ENCODE results near the gene WIPF2. TPM values are rescaled to one million over a fixed set of nuclear protein-coding genes. Genes with fewer than 3 reads are reported as not detected.
A peak's percentile ranks its signal among the peaks of the same experiment; 100 is the strongest.

WIPF2 gene
- total RNA-seq, 1 experiment from 2014 or later: 37.2 TPM

DNA sequence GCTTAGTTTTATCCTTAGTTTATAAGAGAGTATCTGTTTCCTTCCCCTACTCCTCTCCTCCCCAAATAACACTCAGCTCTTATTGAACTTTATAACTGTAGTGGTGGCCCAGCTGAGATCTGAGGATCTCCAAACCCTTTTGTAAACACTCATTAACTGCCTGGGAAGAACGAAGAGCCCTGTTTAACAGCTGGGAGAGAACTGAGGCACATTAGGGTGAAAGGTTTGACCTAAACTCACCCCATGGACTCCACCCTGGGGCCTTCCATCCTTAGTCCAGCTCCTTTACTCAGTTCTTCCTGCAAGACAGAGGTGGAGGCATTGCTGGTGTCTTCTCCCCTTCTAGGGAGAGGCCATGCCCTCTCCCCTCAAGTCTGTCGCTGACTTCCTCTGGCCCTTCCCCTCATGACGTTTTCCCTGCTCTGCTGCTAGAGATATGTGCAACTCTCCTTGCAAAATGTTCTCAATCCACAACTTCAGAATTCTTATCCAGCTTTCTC is 88.7 kb downstream of the WIPF2 start:
- H3K9me2 ChIP-seq (ENCODE audit: insufficient read depth): no peaks in the 10 kb centered on the region
- H4K20me1 ChIP-seq (ENCODE audit: insufficient read depth): no peaks in the 10 kb centered on the region
- no peak overlapping the region for H3K27ac ChIP-seq
- ChIA-PET POLR2A (ENCODE audit: unreplicated experiment) (interaction anchor here (0.6 to 0.7 kb wide), 2 partner anchors 8 to 232 kb away, joined by 3 to 6 read pairs; no protein-coding TSS in a partner anchor), CTCF (interaction anchor here (0.6 kb wide), 1 partner anchor 20 kb away, joined by 5 read pairs; no protein-coding TSS in a partner anchor)
- H3K27me3 ChIP-seq (ENCODE audit: insufficient read depth, low read depth): no peaks in the 10 kb centered on the region
- BruUV-seq (replicated peaks): no TSS peak
- H3F3A ChIP-seq (ENCODE audit: insufficient read depth, low read depth): peaks cover 55% of the 10 kb centered on the region
- no peak overlapping the region for H2AFZ ChIP-seq
- peaks cover 90% of the 10 kb centered on the region for H3K4me1 ChIP-seq (replicated peaks; ENCODE audit: insufficient read depth)
- no peak for TF ChIP-seq EZH2 (IDR thresholded peaks at IDR 0.05; ENCODE audit: low read depth)
- TF ChIP-seq, protein P1, sequence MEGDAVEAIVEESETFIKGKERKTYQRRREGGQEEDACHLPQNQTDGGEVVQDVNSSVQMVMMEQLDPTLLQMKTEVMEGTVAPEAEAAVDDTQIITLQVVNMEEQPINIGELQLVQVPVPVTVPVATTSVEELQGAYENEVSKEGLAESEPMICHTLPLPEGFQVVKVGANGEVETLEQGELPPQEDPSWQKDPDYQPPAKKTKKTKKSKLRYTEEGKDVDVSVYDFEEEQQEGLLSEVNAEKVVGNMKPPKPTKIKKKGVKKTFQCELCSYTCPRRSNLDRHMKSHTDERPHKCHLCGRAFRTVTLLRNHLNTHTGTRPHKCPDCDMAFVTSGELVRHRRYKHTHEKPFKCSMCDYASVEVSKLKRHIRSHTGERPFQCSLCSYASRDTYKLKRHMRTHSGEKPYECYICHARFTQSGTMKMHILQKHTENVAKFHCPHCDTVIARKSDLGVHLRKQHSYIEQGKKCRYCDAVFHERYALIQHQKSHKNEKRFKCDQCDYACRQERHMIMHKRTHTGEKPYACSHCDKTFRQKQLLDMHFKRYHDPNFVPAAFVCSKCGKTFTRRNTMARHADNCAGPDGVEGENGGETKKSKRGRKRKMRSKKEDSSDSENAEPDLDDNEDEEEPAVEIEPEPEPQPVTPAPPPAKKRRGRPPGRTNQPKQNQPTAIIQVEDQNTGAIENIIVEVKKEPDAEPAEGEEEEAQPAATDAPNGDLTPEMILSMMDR (conservative IDR thresholded peaks at IDR 0.05): no peak
- no peaks in the 10 kb centered on the region for H3K36me3 ChIP-seq (ENCODE audit: low read depth)
- no peak overlapping the region for H3K4me3 ChIP-seq
- no peaks in the 10 kb centered on the region for H3K9me3 ChIP-seq (ENCODE audit: insufficient read depth, low read depth)
- intact Hi-C loops (cut with micrococcal nuclease; ENCODE audit: unreplicated experiment): no loop called here
- peak overlapping the region; percentile 89; the same call in 1 of the 2 replicates for H3K4me2 ChIP-seq
- no peak for DNase-seq
- no peaks in the 10 kb centered on the region for H3K79me2 ChIP-seq (ENCODE audit: low read depth)

DNA sequence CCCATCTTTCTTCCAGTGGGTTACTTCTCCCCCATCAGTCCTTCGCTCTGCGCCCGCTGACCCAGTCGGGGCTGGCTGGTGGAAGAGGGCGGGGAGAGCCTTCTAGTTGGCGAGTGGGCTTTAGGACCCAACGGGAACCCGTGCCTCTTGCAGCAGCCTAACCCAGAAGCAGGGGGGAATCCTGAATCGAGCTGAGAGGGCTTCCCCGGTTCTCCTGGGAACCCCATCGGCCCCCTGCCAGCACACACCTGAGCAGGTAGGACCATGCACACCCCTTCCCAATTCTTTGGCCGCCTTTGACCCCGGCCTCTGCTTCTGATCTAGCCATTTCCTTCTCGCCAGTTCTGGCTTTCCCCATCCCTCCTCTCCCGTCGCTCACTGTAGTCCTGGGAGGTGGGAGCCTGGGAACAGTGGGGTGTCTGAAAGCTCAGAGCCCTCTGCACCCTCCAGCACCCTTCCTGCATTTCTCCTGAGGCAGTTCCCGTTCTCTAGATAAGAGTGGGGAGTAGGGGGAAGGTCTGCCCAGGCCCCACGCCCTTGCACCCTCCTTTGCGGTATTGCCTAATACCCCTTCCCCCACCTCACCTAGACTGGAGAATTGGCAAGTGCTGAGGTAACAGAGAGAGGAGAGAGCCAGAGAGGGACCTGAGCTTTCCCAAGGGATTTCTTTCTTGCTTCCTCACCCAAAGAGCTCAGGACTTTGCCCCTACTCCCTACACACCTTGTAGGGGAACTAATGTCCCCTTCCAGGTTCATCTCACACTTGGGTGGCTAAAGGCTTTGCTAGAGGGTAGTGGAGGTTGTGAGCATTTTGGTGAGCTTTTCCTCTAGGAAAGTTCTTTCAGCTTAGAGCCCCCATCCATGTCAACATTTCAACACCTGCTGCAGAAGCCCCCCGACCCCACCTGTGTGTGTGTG is 90.2 kb downstream of the WIPF2 start, which contains the start of gene RARA:
Gene RARA, plus strand, starts transcription at position 150 of the 918 bp plus-strand sequence. CDS start 22,039 bp downstream, outside the sequence.
- TF ChIP-seq EZH2 (IDR thresholded peaks at IDR 0.05; ENCODE audit: low read depth): no peak
- TF ChIP-seq, protein P1 (conservative IDR thresholded peaks at IDR 0.05): no peak
- H3K4me2 ChIP-seq: peak within 1 kb of the TSS; percentile 89
- H3F3A ChIP-seq (ENCODE audit: insufficient read depth, low read depth): peaks cover 61% of the 10 kb centered on the region
- peaks cover 93% of the 10 kb centered on the region for H3K4me1 ChIP-seq (replicated peaks; ENCODE audit: insufficient read depth)
- H3K27me3 ChIP-seq (ENCODE audit: insufficient read depth, low read depth): no peaks in the 10 kb centered on the region
- H3K36me3 ChIP-seq (ENCODE audit: low read depth): no peaks in the 10 kb centered on the region
- no TSS peak for BruUV-seq (replicated peaks)
- peak; percentile 46 to 54 for DNase-seq
- H3K9me2 ChIP-seq (ENCODE audit: insufficient read depth): no peaks in the 10 kb centered on the region
- no peaks in the 10 kb centered on the region for H4K20me1 ChIP-seq (ENCODE audit: insufficient read depth)
- H3K79me2 ChIP-seq (ENCODE audit: low read depth): no peaks in the 10 kb centered on the region
- H3K4me3 ChIP-seq: peak within 1 kb of the TSS; percentile 60
- peak within 1 kb of the TSS; percentile 76 for H3K27ac ChIP-seq
- POLR2A ChIA-PET (ENCODE audit: unreplicated experiment): interaction anchor here (0.7 kb wide), 1 partner anchor 161 kb away, joined by 3 read pairs; no protein-coding TSS in a partner anchor
- peak within 1 kb of the TSS; percentile 56 for H2AFZ ChIP-seq
- intact Hi-C loops (cut with micrococcal nuclease; ENCODE audit: unreplicated experiment): no loop called here
- no peaks in the 10 kb centered on the region for H3K9me3 ChIP-seq (ENCODE audit: insufficient read depth, low read depth)
- CTCF ChIA-PET: interaction anchor here (0.6 kb wide), 1 partner anchor 21 kb away, joined by 3 read pairs; no protein-coding TSS in a partner anchor

DNA sequence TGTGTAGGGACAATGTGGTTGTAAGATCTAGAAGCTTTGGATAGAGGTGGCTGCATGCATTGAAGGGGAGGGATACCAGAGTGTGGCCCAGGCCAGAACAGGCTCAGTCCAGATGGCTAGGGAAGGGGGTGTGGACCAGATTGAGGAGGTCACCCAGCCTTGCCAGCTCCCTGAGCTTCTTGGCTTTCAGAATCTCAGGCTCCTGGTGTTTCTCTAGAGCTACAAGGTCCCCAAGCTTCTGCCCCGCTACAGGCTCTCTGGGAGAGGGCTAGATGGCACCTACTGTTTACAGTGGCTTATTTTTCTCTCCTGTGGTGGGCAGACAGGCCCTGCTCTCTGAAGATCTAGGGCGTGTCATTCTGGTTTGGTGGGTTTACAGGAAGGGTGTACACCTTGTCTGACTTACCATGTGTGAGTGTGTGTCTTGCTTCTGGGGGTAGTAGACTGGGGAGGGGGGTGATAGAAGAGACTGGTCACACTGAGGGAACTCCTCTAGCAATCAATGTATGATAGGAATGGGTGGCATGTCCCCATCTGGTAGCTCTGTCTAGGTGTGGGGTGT is 90.9 kb downstream of the WIPF2 start:
- H3K27me3 ChIP-seq (ENCODE audit: insufficient read depth, low read depth): no peaks in the 10 kb centered on the region
- H3K9me3 ChIP-seq (ENCODE audit: insufficient read depth, low read depth): no peaks in the 10 kb centered on the region
- H3F3A ChIP-seq (ENCODE audit: insufficient read depth, low read depth): peaks cover 61% of the 10 kb centered on the region
- no peaks in the 10 kb centered on the region for H4K20me1 ChIP-seq (ENCODE audit: insufficient read depth)
- intact Hi-C loops (cut with micrococcal nuclease; ENCODE audit: unreplicated experiment): loop anchor here (2.0 to 10.0 kb wide), 3 partner anchors 31 to 285 kb away; partner anchors contain the start of gene TOP2A
- ChIA-PET CTCF (no interaction called here), POLR2A (ENCODE audit: unreplicated experiment) (interaction anchor here (0.7 kb wide), 1 partner anchor 160 kb away, joined by 3 read pairs; no protein-coding TSS in a partner anchor)
- H3K4me1 ChIP-seq (replicated peaks; ENCODE audit: insufficient read depth): peaks cover 92% of the 10 kb centered on the region
- H3K4me3 ChIP-seq: peak overlapping the region; percentile 60
- TF ChIP-seq, protein P1 (conservative IDR thresholded peaks at IDR 0.05): no peak
- TF ChIP-seq EZH2 (IDR thresholded peaks at IDR 0.05; ENCODE audit: low read depth): no peak
- no peaks in the 10 kb centered on the region for H3K36me3 ChIP-seq (ENCODE audit: low read depth)
- no TSS peak for BruUV-seq (replicated peaks)
- DNase-seq: no peak
- no peak overlapping the region for H2AFZ ChIP-seq
- H3K27ac ChIP-seq: peak overlapping the region; percentile 76
- no peaks in the 10 kb centered on the region for H3K79me2 ChIP-seq (ENCODE audit: low read depth)
- H3K9me2 ChIP-seq (ENCODE audit: insufficient read depth): no peaks in the 10 kb centered on the region
- peak overlapping the region; percentile 89 for H3K4me2 ChIP-seq

Measured in PC-9 (cell line).